ENCODE data around the gene LRBA. TPM values are rescaled to one million over a fixed set of nuclear protein-coding genes. Genes with fewer than 3 reads are reported as not detected.

Gene LRBA
- total and polyA plus RNA-seq, 9 of the 15 experiments (the other 6 are each of a cell fraction or from before 2014, with no cell fraction given): 24.2 to 88.7 (median 59.7) TPM

DNA sequence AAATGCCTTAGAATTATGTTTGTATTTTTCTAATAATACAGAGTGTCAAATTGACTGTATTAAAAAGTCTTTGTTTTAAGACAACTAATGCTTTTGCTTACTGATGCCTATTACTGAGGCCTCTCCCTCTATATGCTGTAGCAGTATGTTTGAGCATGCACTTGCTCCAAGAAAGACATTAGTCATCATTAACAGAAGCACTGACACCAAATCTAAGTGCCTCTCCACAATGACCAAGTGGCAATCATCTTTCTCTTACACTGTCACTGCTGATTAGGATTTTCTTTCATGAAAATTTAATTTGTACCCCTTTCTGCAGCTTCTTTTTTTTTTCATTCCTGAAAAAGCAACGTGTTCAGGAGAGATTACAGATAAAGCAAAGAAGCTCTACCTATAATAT is 444.2 kb downstream of the LRBA start (continued):
- TF ChIP-seq TAF15 (IDR thresholded peaks at IDR 0.05; ENCODE audit: low read depth, low read length) (no peak), DACH1 (IDR thresholded peaks at IDR 0.05; ENCODE audit: partially characterized antibody) (peak; percentile 61), RB1 (IDR thresholded peaks at IDR 0.05; ENCODE audit: low read depth) (no peak), POLR2G (IDR thresholded peaks at IDR 0.05; ENCODE audit: low read depth, low read length) (no peak), ESRRB (CRISPR knock-in tag; IDR thresholded peaks at IDR 0.05; ENCODE audit: borderline replicate concordance) (no peak), RNF2 (IDR thresholded peaks at IDR 0.05) (no peak), FUS (optimal IDR thresholded peaks at IDR 0.05; ENCODE audit: low read depth, low read length) (no peak), ZNF253 (CRISPR knock-in tag; conservative IDR thresholded peaks at IDR 0.05) (no peak), RFX7 (CRISPR knock-in tag; IDR thresholded peaks at IDR 0.05) (no peak), NFIC (IDR thresholded peaks at IDR 0.05) (no peak), TARDBP (IDR thresholded peaks at IDR 0.05) (no peak), DPF2 (IDR thresholded peaks at IDR 0.05) (peak; percentile 30; the same call in 1 of the 2 replicates), MYC (IDR thresholded peaks at IDR 0.05; ENCODE audit: low read depth, low read length) (no peak), MYC (CRISPR knock-in tag; IDR thresholded peaks at IDR 0.05; ENCODE audit: borderline replicate concordance, low read depth) (no peak), FOXJ3 (CRISPR knock-in tag; IDR thresholded peaks at IDR 0.05) (no peak), SMAD4 (CRISPR knock-in tag; conservative IDR thresholded peaks at IDR 0.05) (no peak), EHMT2 (IDR thresholded peaks at IDR 0.05) (peak; percentile 28; the same call in 1 of the 2 replicates), MEF2D (tag; conservative IDR thresholded peaks at IDR 0.05; ENCODE audit: low read depth) (no peak), ARID1B (IDR thresholded peaks at IDR 0.05) (peak; percentile 53), KAT8 (IDR thresholded peaks at IDR 0.05; ENCODE audit: low read depth) (no peak)
- TF ChIP-seq, protein P1, sequence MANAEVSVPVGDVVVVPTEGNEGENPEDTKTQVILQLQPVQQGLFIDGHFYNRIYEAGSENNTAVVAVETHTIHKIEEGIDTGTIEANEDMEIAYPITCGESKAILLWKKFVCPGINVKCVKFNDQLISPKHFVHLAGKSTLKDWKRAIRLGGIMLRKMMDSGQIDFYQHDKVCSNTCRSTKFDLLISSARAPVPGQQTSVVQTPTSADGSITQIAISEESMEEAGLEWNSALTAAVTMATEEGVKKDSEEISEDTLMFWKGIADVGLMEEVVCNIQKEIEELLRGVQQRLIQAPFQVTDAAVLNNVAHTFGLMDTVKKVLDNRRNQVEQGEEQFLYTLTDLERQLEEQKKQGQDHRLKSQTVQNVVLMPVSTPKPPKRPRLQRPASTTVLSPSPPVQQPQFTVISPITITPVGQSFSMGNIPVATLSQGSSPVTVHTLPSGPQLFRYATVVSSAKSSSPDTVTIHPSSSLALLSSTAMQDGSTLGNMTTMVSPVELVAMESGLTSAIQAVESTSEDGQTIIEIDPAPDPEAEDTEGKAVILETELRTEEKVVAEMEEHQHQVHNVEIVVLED (CRISPR knock-in tag; IDR thresholded peaks at IDR 0.05): no peak
- TF ChIP-seq, protein P2, sequence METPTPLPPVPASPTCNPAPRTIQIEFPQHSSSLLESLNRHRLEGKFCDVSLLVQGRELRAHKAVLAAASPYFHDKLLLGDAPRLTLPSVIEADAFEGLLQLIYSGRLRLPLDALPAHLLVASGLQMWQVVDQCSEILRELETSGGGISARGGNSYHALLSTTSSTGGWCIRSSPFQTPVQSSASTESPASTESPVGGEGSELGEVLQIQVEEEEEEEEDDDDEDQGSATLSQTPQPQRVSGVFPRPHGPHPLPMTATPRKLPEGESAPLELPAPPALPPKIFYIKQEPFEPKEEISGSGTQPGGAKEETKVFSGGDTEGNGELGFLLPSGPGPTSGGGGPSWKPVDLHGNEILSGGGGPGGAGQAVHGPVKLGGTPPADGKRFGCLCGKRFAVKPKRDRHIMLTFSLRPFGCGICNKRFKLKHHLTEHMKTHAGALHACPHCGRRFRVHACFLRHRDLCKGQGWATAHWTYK (CRISPR knock-in tag; IDR thresholded peaks at IDR 0.05): no peak
- TF ChIP-seq, protein P3, sequence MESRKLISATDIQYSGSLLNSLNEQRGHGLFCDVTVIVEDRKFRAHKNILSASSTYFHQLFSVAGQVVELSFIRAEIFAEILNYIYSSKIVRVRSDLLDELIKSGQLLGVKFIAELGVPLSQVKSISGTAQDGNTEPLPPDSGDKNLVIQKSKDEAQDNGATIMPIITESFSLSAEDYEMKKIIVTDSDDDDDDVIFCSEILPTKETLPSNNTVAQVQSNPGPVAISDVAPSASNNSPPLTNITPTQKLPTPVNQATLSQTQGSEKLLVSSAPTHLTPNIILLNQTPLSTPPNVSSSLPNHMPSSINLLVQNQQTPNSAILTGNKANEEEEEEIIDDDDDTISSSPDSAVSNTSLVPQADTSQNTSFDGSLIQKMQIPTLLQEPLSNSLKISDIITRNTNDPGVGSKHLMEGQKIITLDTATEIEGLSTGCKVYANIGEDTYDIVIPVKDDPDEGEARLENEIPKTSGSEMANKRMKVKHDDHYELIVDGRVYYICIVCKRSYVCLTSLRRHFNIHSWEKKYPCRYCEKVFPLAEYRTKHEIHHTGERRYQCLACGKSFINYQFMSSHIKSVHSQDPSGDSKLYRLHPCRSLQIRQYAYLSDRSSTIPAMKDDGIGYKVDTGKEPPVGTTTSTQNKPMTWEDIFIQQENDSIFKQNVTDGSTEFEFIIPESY (CRISPR knock-in tag; IDR thresholded peaks at IDR 0.05): no peak
- TF ChIP-seq, protein P4, sequence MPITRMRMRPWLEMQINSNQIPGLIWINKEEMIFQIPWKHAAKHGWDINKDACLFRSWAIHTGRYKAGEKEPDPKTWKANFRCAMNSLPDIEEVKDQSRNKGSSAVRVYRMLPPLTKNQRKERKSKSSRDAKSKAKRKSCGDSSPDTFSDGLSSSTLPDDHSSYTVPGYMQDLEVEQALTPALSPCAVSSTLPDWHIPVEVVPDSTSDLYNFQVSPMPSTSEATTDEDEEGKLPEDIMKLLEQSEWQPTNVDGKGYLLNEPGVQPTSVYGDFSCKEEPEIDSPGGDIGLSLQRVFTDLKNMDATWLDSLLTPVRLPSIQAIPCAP (CRISPR knock-in tag; IDR thresholded peaks at IDR 0.05; ENCODE audit: borderline replicate concordance): no peak
- TF ChIP-seq, protein P5, sequence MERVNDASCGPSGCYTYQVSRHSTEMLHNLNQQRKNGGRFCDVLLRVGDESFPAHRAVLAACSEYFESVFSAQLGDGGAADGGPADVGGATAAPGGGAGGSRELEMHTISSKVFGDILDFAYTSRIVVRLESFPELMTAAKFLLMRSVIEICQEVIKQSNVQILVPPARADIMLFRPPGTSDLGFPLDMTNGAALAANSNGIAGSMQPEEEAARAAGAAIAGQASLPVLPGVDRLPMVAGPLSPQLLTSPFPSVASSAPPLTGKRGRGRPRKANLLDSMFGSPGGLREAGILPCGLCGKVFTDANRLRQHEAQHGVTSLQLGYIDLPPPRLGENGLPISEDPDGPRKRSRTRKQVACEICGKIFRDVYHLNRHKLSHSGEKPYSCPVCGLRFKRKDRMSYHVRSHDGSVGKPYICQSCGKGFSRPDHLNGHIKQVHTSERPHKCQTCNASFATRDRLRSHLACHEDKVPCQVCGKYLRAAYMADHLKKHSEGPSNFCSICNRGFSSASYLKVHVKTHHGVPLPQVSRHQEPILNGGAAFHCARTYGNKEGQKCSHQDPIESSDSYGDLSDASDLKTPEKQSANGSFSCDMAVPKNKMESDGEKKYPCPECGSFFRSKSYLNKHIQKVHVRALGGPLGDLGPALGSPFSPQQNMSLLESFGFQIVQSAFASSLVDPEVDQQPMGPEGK (CRISPR knock-in tag; IDR thresholded peaks at IDR 0.05; ENCODE audit: borderline replicate concordance): no peak

Measured in K562 (cell line).